Natural killer cell treated with Interleukin-12 subunit alpha and Interleukin-12 subunit beta and Interleukin-15 and Interleukin-18, amount 100 ng/mL, for 72 hours (primary cell): ENCODE data around the gene CEACAM1. TPM values are rescaled to one million over a fixed set of nuclear protein-coding genes. Genes with fewer than 3 reads are reported as not detected.
"Not testable (repeated sequence)": the region's sequence is repeated elsewhere in the genome, so short reads cannot be mapped to it uniquely, and the experiment has no call there.

Experiments used
- ATAC-seq, 2 donors: fragments of 150-1000 bp; cut with Tn5 transposase in 1 of 2; sonication (Bioruptor Pico), chemical (Tn5 transposase) in 1 of 2; 2 replicates each; pipeline ENCODE4 v1.10.0; 2021
- DNase-seq: peaks from one replicate; pipeline ENCODE4 v3.0.0; 2022; ENCODE audit warnings: low spot score
- H3K27ac Mint-ChIP-seq, 2 donors: 1 replicate in 1 of 2; 2 replicates in 1 of 2; pipeline ENCODE4 v1.8.0; 2022; ENCODE audit warnings: mixed read lengths in 2 of 2, mild to moderate bottlenecking in 1 of 2, moderate library complexity in 1 of 2
- H3K27me3 Mint-ChIP-seq, 2 donors: 1 replicate in 1 of 2; 2 replicates in 1 of 2; pipeline ENCODE4 v1.8.0; 2022; ENCODE audit warnings: mixed read lengths in 2 of 2
- H3K36me3 Mint-ChIP-seq: one replicate; pipeline ENCODE4 v1.8.0; 2022; ENCODE audit warnings: mixed read lengths
- H3K4me1 Mint-ChIP-seq, 2 donors: 1 replicate in 1 of 2; 2 replicates in 1 of 2; pipeline ENCODE4 v1.8.0; 2022; ENCODE audit warnings: low read depth in 2 of 2, mixed read lengths in 2 of 2, mild to moderate bottlenecking in 1 of 2
- H3K4me3 Mint-ChIP-seq: one replicate; pipeline ENCODE4 v1.8.0; 2022; ENCODE audit warnings: mixed read lengths
- H3K9me3 Mint-ChIP-seq: 2 replicates; pipeline ENCODE4 v1.8.0; 2022; ENCODE audit warnings: mixed read lengths
- total RNA-seq, 2 donors: library from RNA; stranded (reverse); gene quantifications; one replicate each; pipeline ENCODE4 v1.2.3, GENCODE V29; 2022

The CEACAM1 gene
- total RNA-seq, 2 donors from 2014 or later: 2.8 to 6.4 TPM

- Mint-ChIP-seq H3K9me3 (no peaks in the 10 kb centered on the region), H3K27ac (no peak overlapping the region), H3K27me3 (peaks cover 5 to 9% of the 10 kb centered on the region in 2 donors), H3K4me1 (no peaks in the 10 kb centered on the region), H3K4me3 (no peak overlapping the region), H3K36me3 (no peaks in the 10 kb centered on the region)
- ATAC-seq (no peak), DNase-seq (no peak)
Measured at GRCh38 chr19:42538841-42539709, 10.8 kb upstream of the CEACAM1 start.

DNA sequence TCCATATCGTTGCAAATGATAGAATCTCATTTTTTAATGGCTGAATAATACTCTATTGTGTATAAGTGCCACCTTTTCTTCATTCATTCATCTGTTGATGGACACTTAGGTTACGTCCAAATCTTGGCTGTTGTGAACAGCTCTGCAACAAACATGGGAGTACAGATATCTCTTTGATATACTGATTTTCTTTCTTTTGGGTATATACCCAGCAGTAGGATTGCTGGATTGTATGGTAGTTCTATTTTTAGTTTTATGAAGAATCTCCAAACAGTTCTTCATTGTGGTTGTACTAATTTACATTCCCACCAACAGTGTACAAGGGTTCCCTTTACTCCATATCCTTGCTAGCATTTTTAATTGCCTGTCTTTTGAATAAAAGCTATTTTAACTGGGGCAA, 7.0 kb upstream of the CEACAM1 start:
- not testable (repeated sequence) for ATAC-seq, H3K36me3 Mint-ChIP-seq, H3K4me1 Mint-ChIP-seq, H3K4me3 Mint-ChIP-seq, DNase-seq, H3K9me3 Mint-ChIP-seq, H3K27ac Mint-ChIP-seq, H3K27me3 Mint-ChIP-seq

DNA sequence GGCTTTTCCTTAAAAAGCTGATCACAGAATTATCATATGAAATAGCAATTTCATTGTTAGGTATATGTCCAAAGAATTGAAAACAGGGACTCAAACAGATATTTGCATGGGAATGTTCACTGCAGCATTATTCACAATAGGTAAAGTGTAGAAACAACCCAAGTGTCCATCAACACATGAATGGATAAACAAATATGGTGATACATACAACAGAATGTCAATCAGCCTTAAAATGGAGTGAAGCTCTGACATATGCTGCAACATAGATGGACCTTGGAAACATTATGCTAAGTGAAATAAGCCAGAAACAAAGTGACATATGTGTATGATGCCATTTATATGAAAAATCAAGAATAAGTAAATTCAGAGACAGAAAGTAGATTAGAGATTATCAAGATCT, 6.1 kb upstream of the CEACAM1 start:
- Mint-ChIP-seq H3K27ac (no peak overlapping the region), H3K27me3 (peaks cover 5 to 9% of the 10 kb centered on the region in 2 donors), H3K36me3 (no peaks in the 10 kb centered on the region), H3K4me1 (peaks cover under 1 to 2% of the 10 kb centered on the region in 2 donors), H3K9me3 (no peaks in the 10 kb centered on the region), H3K4me3 (no peak overlapping the region)
- ATAC-seq: no peak
- no peak for DNase-seq

DNA sequence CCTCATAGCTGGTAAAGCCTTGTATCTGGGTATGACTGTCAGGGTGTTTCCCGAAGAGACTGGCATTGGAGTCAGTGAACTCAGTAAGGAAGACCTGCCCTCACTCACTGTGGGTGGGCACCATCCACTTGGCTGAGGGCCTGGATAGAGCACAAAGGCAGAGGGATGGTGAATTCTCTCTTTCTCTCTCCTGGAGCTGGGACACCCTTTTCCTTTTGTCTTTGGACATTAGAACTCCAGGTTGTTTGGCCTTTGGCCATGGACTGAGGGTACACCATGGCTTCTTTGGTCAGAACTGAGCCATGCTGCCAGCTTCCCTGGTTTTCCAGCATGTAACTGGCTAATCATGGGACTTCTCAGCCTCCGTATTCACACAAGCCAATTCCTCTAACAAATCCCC, 4.6 kb upstream of the CEACAM1 start:
- no peaks in the 10 kb centered on the region for H3K36me3 Mint-ChIP-seq
- H3K9me3 Mint-ChIP-seq: no peaks in the 10 kb centered on the region
- no peak for DNase-seq
- H3K4me1 Mint-ChIP-seq: peaks cover 10 to 14% of the 10 kb centered on the region in 2 donors
- no peaks in the 10 kb centered on the region for H3K27me3 Mint-ChIP-seq
- no peak overlapping the region for H3K4me3 Mint-ChIP-seq
- ATAC-seq: no peak
- H3K27ac Mint-ChIP-seq: no peak overlapping the region

DNA sequence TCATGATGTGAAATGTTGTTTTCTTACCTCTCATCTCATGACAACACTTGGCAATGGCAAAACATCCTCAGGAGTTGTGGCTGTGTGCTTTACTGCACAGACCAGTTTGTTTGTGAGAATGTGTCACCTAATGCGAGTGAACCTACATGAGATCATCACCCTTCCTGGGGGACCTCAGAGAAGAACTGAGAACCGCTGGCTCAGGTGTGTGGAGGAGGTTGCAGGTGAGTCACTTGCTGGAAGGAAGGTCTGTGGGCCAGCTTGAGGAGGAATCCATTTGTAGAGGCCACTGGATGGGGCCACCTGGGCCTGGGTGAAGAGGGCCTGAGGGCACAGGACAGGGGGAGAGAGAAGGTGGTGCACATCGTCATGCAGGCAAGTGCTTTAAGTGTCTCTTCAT, 3.0 kb upstream of the CEACAM1 start:
- no peaks in the 10 kb centered on the region for H3K36me3 Mint-ChIP-seq
- DNase-seq: no peak
- ATAC-seq: no peak
- H3K4me3 Mint-ChIP-seq: no peak overlapping the region
- H3K9me3 Mint-ChIP-seq: no peaks in the 10 kb centered on the region
- H3K27ac Mint-ChIP-seq: no peak overlapping the region
- peaks cover 10 to 14% of the 10 kb centered on the region in 2 donors for H3K4me1 Mint-ChIP-seq
- no peaks in the 10 kb centered on the region for H3K27me3 Mint-ChIP-seq

- no peaks in the 10 kb centered on the region for H3K9me3 Mint-ChIP-seq
- H3K27ac Mint-ChIP-seq: peak overlapping the region; percentile 44 to 54
- DNase-seq: peak; percentile 74
- no peak overlapping the region for H3K4me3 Mint-ChIP-seq
- H3K27me3 Mint-ChIP-seq: no peaks in the 10 kb centered on the region
- peak; percentile 73 to 79 for ATAC-seq
- H3K4me1 Mint-ChIP-seq: peaks cover 10 to 14% of the 10 kb centered on the region in 2 donors
- no peaks in the 10 kb centered on the region for H3K36me3 Mint-ChIP-seq
Measured at GRCh38 chr19:42529248-42529764, 1.0 kb upstream of the CEACAM1 start.

- no peak overlapping the region for H3K27ac Mint-ChIP-seq
- no peaks in the 10 kb centered on the region for H3K27me3 Mint-ChIP-seq
- no peaks in the 10 kb centered on the region for H3K9me3 Mint-ChIP-seq
- no peaks in the 10 kb centered on the region for H3K36me3 Mint-ChIP-seq
- no peak for ATAC-seq
- H3K4me3 Mint-ChIP-seq: no peak overlapping the region
- no peak for DNase-seq
- peaks cover 10 to 14% of the 10 kb centered on the region in 2 donors for H3K4me1 Mint-ChIP-seq
Measured at GRCh38 chr19:42524943-42525342, 3.3 kb downstream of the CEACAM1 start.

DNA sequence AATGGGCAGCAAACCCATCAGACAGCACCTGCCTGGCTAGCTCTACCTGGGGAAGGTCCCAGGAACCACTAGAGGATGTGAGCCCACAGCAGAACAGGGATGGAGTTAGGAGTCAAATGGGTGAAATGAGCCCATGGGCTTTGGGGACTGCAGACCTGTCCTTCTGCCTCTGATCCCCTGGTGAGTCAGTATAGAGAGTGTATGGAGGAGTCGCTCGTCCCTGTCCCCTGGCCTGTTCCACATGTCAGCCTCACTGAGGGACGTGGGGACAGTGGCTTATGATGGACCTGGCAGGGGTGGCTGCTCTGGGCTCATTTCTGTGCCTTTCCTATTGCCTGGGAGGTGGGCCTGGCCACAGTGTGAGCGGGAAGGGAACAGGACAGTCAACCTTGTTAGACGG, 4.0 kb downstream of the CEACAM1 start:
- no peak overlapping the region for H3K4me3 Mint-ChIP-seq
- peaks cover 8 to 11% of the 10 kb centered on the region in 2 donors for H3K4me1 Mint-ChIP-seq
- no peaks in the 10 kb centered on the region for H3K27me3 Mint-ChIP-seq
- H3K9me3 Mint-ChIP-seq: no peaks in the 10 kb centered on the region
- ATAC-seq: no peak
- H3K36me3 Mint-ChIP-seq: no peaks in the 10 kb centered on the region
- no peak for DNase-seq
- peak overlapping the region in 1 of 2 donors; percentile 20 for H3K27ac Mint-ChIP-seq

DNA sequence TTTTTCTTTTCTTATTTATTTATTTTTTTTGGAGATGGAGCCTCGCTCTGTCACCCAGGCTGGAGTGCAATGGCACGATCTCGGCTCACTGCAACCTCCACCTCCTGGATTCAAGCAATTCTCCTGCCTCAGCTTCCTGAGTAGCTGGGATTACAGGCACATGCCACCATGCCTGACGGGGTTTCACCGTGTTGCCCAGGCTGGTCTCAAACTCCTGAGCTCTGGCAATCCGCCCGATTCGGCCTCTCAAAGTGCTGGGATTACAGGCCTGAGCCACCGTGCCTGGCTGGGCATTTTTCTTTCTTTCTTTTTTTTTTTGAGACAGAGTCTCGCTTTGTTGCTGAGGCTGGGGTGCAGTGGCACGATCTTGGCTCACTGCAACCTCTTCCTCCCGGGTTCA, 6.0 kb downstream of the CEACAM1 start:
- H3K9me3 Mint-ChIP-seq, H3K4me1 Mint-ChIP-seq, H3K27me3 Mint-ChIP-seq, H3K4me3 Mint-ChIP-seq, DNase-seq, ATAC-seq, H3K27ac Mint-ChIP-seq, H3K36me3 Mint-ChIP-seq: not testable (repeated sequence)

DNA sequence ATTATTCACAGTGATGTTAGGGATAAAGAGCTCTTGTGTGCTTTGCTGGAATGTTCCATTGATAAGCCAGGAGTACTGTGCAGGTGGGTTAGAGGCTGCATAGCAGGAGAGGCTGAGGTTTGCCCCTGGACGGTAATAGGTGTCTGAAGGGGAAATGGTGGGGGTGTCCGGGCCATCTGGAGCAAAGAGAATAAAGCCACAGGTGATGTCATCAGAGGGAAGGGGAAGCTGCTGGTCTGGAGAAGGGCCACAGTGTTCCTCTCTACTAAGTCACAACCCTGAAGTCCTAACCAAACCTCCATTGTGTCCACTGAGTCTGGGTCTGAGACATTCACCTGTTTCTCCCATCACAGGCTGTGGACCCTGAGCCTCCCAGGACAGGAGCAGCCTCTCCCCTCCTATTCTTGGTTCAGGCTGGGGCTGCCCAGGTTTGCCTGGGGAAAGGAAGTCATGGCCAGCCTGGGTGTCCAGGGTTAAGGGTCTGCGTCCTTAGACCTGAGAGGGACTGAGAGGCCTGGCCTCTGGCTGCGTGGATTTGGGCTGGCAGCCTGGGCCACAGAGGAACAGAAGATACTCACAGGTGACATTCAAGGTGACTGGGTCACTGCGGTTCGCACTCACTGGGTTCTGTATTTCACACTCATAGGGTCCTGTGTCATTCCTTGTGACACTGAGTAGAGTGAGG, 6.8 kb downstream of the CEACAM1 start:
- H3K27me3 Mint-ChIP-seq: no peaks in the 10 kb centered on the region
- ATAC-seq: no peak

DNA sequence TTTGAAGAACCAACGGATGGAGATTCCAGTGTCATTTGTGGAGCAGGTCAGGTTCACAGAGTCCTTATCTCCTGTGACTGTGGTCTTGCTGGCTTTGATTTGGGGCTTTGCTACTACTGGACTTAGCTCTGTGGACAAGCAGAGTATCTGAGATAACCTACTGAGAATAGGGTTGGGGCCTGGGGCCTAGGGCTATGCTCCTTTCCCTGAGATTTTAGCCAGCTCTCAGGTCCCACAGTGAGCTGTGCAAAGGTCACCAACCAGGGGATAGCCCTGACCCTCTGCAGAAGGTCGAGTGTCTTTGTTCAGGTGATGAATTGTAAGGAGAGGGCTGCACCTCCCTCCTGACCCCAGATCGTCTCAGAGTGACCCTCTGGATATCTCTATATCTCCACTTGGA, 9.2 kb downstream of the CEACAM1 start:
- Mint-ChIP-seq H3K27ac (no peak overlapping the region), H3K9me3 (no peaks in the 10 kb centered on the region), H3K27me3 (no peaks in the 10 kb centered on the region), H3K4me1 (no peaks in the 10 kb centered on the region), H3K4me3 (no peak overlapping the region), H3K36me3 (no peaks in the 10 kb centered on the region)
- DNase-seq (no peak), ATAC-seq (no peak)

More for the DNA sequence above, 6.8 kb downstream of the CEACAM1 start:
- Mint-ChIP-seq H3K4me1 (no peaks in the 10 kb centered on the region), H3K4me3 (no peak overlapping the region), H3K9me3 (no peaks in the 10 kb centered on the region), H3K36me3 (no peaks in the 10 kb centered on the region), H3K27ac (no peak overlapping the region)
- no peak for DNase-seq

DNA sequence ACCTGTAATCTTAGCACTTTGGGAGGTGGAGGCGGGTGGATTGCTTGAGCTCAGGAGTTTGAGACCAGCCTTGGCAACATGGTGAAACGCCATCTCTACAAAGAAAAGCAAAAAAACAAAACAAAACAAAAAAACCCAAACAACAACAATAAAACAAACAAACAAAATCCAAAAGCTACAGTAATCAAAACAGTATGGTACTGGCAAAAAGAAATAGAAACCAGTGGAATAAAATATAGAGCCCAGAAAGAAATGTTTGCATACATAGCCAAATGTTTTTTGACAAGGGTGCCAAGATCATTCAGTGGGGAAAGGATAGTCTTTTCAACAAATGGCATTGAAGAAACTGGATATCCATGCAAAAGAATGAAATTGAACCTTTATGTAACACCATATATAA, 11.5 kb downstream of the CEACAM1 start:
- H3K9me3 Mint-ChIP-seq: no peaks in the 10 kb centered on the region
- ATAC-seq (no peak), DNase-seq (no peak)
- H3K4me1 Mint-ChIP-seq: no peaks in the 10 kb centered on the region
- no peak overlapping the region for H3K27ac Mint-ChIP-seq
- H3K4me3 Mint-ChIP-seq: no peak overlapping the region
- H3K36me3 Mint-ChIP-seq: no peaks in the 10 kb centered on the region
- no peaks in the 10 kb centered on the region for H3K27me3 Mint-ChIP-seq

DNA sequence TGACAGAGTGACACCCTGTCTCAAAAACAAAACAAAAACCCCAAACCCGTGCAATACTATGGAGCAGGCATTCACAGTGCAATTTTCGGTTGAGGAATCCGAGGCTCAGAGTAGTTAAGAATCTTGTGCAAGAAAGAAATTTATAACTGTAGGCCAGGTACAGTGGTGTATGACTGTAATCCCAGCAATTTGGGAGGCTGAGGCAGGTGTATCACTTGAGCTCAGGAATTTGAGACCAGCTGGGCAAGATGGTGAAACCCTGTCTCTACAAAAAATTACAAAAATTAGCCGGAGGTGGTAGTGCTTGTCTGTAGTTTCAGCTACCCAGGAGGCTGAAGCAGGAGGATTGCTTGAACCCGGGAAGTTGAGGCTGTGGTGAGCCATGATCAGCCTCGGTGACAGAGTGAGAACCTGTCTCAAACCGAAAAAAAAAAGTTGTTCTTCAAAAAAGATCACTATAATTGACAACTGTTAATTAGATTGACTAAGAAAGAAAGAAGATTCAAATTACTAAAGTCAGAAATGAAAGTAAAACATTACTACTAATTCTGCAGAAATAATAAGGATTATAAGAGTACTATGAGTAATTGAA, 12.9 kb downstream of the CEACAM1 start:
- peaks cover 0 to 6% of the 10 kb centered on the region in 2 donors for H3K4me1 Mint-ChIP-seq
- H3K4me3 Mint-ChIP-seq: no peak overlapping the region
- H3K36me3 Mint-ChIP-seq: no peaks in the 10 kb centered on the region
- ATAC-seq (no peak), DNase-seq (no peak)
- no peaks in the 10 kb centered on the region for H3K9me3 Mint-ChIP-seq
- no peak overlapping the region for H3K27ac Mint-ChIP-seq
- H3K27me3 Mint-ChIP-seq: no peaks in the 10 kb centered on the region

GRCh38 chr19:42514449-42514848, 13.8 kb downstream of the CEACAM1 start:
- H3K4me1 Mint-ChIP-seq: peaks cover 0 to 6% of the 10 kb centered on the region in 2 donors
- no peaks in the 10 kb centered on the region for H3K27me3 Mint-ChIP-seq
- H3K27ac Mint-ChIP-seq: no peak overlapping the region
- no peaks in the 10 kb centered on the region for H3K9me3 Mint-ChIP-seq
- ATAC-seq: peak in 1 of 2 donors; percentile 69
- DNase-seq: no peak
- H3K4me3 Mint-ChIP-seq: no peak overlapping the region
- no peaks in the 10 kb centered on the region for H3K36me3 Mint-ChIP-seq
